ENCODE results near the gene HOXA9. TPM values are rescaled to one million over a fixed set of nuclear protein-coding genes. Genes with fewer than 3 reads are reported as not detected.

The HOXA9 gene
- polyA plus RNA-seq, 1 of the 3 experiments (the other 2 are of a cell fraction) = not detected

DNA sequence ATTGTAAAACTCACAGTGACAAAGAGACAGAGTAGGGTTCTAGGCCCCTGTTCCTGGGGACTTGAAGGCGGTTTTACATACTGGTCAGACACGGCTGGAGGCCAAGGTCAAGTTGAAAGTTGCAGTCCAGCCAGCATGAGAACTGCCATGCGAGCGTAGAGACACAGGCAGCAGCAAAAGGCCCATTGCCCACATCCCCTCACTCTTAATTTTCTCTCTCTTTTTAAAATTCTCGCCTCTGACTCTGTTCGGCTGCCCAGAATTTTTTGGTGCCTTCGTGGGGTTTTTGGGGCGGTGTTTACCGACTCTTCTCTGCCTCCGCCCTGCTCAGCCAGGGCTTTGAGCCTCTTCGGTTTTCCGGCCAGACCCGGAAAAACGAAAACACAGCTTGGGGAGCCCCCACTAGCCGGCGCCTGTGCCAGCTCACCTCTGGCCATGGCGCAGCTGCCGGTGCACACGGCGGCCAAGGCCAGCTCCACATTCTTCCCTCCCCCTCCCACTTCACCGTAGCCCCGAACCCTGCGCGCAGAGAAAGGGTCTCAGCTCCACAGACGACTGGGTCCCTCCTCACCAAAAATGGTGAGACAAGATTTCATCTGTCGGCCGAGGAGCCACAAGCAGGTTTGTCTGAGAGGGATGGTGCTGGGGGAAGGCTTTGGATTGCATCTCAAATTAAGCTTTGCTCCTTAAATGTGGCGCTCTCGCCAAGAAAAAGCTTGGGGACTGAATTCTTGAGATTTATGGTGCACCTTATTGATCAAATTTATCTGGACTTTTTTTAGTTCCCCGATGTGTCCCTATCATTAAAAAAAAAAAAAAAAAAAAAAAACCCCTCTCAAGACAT lies 36.9 kb upstream of the HOXA9 start:
- no peak overlapping the region for H3K4me3 ChIP-seq (ENCODE audit: low read depth in 2 of 2, low read length in 1 of 2)
- H3K79me2 ChIP-seq (ENCODE audit: insufficient read depth) = no peaks in the 10 kb centered on the region
- H3K4me1 ChIP-seq (ENCODE audit: control insufficient read depth in 1 of 2, insufficient read depth in 2 of 2, low read depth in 1 of 2, low read length in 1 of 2) = peaks cover 0 to 7% of the 10 kb centered on the region in 2 experiments; a peak in 1 of 4 replicates
- H3K27ac ChIP-seq (ENCODE audit: low read depth in 2 of 2, low read length in 1 of 2) = no peak overlapping the region
- POLR2A ChIA-PET = no interaction called here
- H3F3A ChIP-seq (replicated peaks; ENCODE audit: insufficient read depth) = no peaks in the 10 kb centered on the region
- CTCF ChIA-PET = interaction anchor here (0.6 to 7.3 kb wide), 17 partner anchors 8 to 894 kb away, joined by 3 to 44 read pairs (median 4); no protein-coding TSS in a partner anchor
- H4K20me1 ChIP-seq (ENCODE audit: insufficient read depth) = peaks cover 6% of the 10 kb centered on the region; the same call in 1 of the 2 replicates
- H3K36me3 ChIP-seq (replicated peaks in 1 of 2; ENCODE audit: control insufficient read depth in 1 of 2, insufficient read depth in 2 of 2, low read length in 1 of 2) = no peaks in the 10 kb centered on the region
- no peak overlapping the region for H2AFZ ChIP-seq (ENCODE audit: low read depth)
- no peaks in the 10 kb centered on the region for H3K9me3 ChIP-seq
- no peaks in the 10 kb centered on the region for H3K9me2 ChIP-seq
- no peak for DNase-seq
- WGBS (ENCODE audit: low lambda C conversion rate) = 18% methylated on average over 29 of the region's 30 CpGs
- H3K27me3 ChIP-seq (ENCODE audit: insufficient read depth) = peaks cover 93% of the 10 kb centered on the region
- H3K4me2 ChIP-seq = no peak overlapping the region
- TF ChIP-seq MXI1 (IDR thresholded peaks at IDR 0.05; ENCODE audit: low read depth, low read length) (no peak), YY1 (IDR thresholded peaks at IDR 0.05; ENCODE audit: low read depth) (no peak), CHD2 (IDR thresholded peaks at IDR 0.05; ENCODE audit: low read length, partially characterized antibody) (no peak), TAF1 (IDR thresholded peaks at IDR 0.05; ENCODE audit: borderline replicate concordance, low read depth, low read length) (no peak), POLR2AphosphoS5 (IDR thresholded peaks at IDR 0.05; ENCODE audit: low read depth, low read length) (no peak), GABPA (IDR thresholded peaks at IDR 0.05; ENCODE audit: low read depth) (no peak), FOXM1 (IDR thresholded peaks at IDR 0.05; ENCODE audit: low read depth) (no peak), RCOR1 (IDR thresholded peaks at IDR 0.05; ENCODE audit: low read length) (no peak), EP300 (IDR thresholded peaks at IDR 0.05; ENCODE audit: borderline replicate concordance in 1 of 2, low read depth in 1 of 2, low read length in 1 of 2) (no peak)
- TF ChIP-seq, protein P1, sequence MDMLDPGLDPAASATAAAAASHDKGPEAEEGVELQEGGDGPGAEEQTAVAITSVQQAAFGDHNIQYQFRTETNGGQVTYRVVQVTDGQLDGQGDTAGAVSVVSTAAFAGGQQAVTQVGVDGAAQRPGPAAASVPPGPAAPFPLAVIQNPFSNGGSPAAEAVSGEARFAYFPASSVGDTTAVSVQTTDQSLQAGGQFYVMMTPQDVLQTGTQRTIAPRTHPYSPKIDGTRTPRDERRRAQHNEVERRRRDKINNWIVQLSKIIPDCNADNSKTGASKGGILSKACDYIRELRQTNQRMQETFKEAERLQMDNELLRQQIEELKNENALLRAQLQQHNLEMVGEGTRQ (IDR thresholded peaks at IDR 0.05; ENCODE audit: borderline replicate concordance, low read depth, low read length) = no peak
- TF ChIP-seq, protein P2, sequence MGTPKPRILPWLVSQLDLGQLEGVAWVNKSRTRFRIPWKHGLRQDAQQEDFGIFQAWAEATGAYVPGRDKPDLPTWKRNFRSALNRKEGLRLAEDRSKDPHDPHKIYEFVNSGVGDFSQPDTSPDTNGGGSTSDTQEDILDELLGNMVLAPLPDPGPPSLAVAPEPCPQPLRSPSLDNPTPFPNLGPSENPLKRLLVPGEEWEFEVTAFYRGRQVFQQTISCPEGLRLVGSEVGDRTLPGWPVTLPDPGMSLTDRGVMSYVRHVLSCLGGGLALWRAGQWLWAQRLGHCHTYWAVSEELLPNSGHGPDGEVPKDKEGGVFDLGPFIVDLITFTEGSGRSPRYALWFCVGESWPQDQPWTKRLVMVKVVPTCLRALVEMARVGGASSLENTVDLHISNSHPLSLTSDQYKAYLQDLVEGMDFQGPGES (IDR thresholded peaks at IDR 0.05; ENCODE audit: low read depth, low read length) = no peak
- TF ChIP-seq, protein P3, sequence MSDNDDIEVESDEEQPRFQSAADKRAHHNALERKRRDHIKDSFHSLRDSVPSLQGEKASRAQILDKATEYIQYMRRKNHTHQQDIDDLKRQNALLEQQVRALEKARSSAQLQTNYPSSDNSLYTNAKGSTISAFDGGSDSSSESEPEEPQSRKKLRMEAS (IDR thresholded peaks at IDR 0.05; ENCODE audit: low read depth) = no peak
- TF ChIP-seq, protein P4, sequence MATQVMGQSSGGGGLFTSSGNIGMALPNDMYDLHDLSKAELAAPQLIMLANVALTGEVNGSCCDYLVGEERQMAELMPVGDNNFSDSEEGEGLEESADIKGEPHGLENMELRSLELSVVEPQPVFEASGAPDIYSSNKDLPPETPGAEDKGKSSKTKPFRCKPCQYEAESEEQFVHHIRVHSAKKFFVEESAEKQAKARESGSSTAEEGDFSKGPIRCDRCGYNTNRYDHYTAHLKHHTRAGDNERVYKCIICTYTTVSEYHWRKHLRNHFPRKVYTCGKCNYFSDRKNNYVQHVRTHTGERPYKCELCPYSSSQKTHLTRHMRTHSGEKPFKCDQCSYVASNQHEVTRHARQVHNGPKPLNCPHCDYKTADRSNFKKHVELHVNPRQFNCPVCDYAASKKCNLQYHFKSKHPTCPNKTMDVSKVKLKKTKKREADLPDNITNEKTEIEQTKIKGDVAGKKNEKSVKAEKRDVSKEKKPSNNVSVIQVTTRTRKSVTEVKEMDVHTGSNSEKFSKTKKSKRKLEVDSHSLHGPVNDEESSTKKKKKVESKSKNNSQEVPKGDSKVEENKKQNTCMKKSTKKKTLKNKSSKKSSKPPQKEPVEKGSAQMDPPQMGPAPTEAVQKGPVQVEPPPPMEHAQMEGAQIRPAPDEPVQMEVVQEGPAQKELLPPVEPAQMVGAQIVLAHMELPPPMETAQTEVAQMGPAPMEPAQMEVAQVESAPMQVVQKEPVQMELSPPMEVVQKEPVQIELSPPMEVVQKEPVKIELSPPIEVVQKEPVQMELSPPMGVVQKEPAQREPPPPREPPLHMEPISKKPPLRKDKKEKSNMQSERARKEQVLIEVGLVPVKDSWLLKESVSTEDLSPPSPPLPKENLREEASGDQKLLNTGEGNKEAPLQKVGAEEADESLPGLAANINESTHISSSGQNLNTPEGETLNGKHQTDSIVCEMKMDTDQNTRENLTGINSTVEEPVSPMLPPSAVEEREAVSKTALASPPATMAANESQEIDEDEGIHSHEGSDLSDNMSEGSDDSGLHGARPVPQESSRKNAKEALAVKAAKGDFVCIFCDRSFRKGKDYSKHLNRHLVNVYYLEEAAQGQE (IDR thresholded peaks at IDR 0.05; ENCODE audit: low read depth, low read length) = no peak
- H3K9ac ChIP-seq = no peak overlapping the region
